Psoas muscle (tissue), 8 donors: ENCODE measurements around the gene MAML2. TPM values are rescaled to one million over a fixed set of nuclear protein-coding genes. Genes with fewer than 3 reads are reported as not detected.

Source experiments
- ATAC-seq, 4 donors: fragments of 200-7000 bp; cut with Tn5 transposase; one replicate each; pipeline ENCODE4 v1.9.1; 2020; ENCODE audit warnings: moderate library complexity in 3 of 4, mild to moderate bottlenecking in 2 of 4
- DNase-seq, 2 donors: peaks; one replicate each; pipeline ENCODE4 v3.0.0-alpha.2; 2020
- H3K27ac ChIP-seq: fragments of 200-600 bp; one replicate; pipeline ENCODE4 v1.8.0; 2022
- H3K27me3 ChIP-seq, 3 donors: fragments of 200-600 bp in 1 of 3; one replicate each; pipeline versions ENCODE4 v1.6.1 to v1.8.0; 2013 to 2022; ENCODE audit warnings: low read length in 2 of 3, mild to moderate bottlenecking in 2 of 3, moderate library complexity in 1 of 3; ENCODE audit not compliant: insufficient read depth in 3 of 3
- H3K36me3 ChIP-seq, 2 donors: fragments of 200-600 bp in 1 of 2; one replicate each; pipeline versions ENCODE4 v1.6.1 to v1.8.0; 2013 to 2022; ENCODE audit warnings: low read depth in 1 of 2, mild to moderate bottlenecking in 1 of 2, moderate library complexity in 1 of 2; ENCODE audit not compliant: insufficient read depth in 1 of 2
- H3K4me1 ChIP-seq: fragments of 200-600 bp; one replicate; pipeline ENCODE4 v1.8.0; 2022
- H3K4me3 ChIP-seq: fragments of 200-600 bp; one replicate; pipeline ENCODE4 v1.8.0; 2022; ENCODE audit warnings: mild to moderate bottlenecking
- H3K9me3 ChIP-seq: fragments of 200-600 bp; one replicate; pipeline ENCODE4 v1.8.0; 2022
- WGBS, 3 donors: extraction: QIAGEN DNeasy Blood & Tissue Kit; methylation state at CpG; one replicate each; pipeline versions ENCODE4 v1.1.6 to v1.1.7; 2013; 5-methylcytosine and 5-hydroxymethylcytosine counted together
- intact Hi-C, 2 donors: fragments of 100-400 bp; cut with DNase I; formaldehyde crosslinking; loops; one replicate each; pipeline versions ENCODE4 v1.11.0 to v1.14.2; 2022
- polyA plus RNA-seq, 3 donors: library from polyadenylated mRNA; stranded (reverse); fragments of 200-250 nt; gene quantifications; one replicate each; pipeline ENCODE4 v1.2.3, GENCODE V29; 2013
- total RNA-seq, 4 donors: library from RNA; stranded (reverse); fragmentation: NEBNext Ultra II Directional in 2 of 4; extraction: Animal tissue kit (Norgen Biotek cat#: 25700) in 2 of 4; gene quantifications; one replicate each; pipeline versions ENCODE4 v1.2.1 to v1.2.4, GENCODE V29; 2021 to 2023
- TF ChIP-seq, protein P1 (sequence below): fragments of 200-600 bp; IDR thresholded peaks from one replicate; pipeline ENCODE4 v1.8.0; 2022; ENCODE audit warnings: antibody characterized with exemption
- donor health status: healthy with polysubstance abuse.
- donor health status: DM: no; HTN: no; CAD: no; lungs with moderate emphysema.
- donor health status: Bipolar disorder and iron deficiency.
- donor health status: healthy.
- donor health status: DM: yes; HTN: yes; CAD: no.
- donor health status: DM: no; HTN: no; CAD: no.
- donor health status: DM: no; HTN: no; CAD: no.
- donor health status: DM: yes; HTN: yes; CAD: no.

MAML2 gene
- total and polyA plus RNA-seq, 7 donors: 0.39 to 3.7 (median 1.5) TPM

DNA sequence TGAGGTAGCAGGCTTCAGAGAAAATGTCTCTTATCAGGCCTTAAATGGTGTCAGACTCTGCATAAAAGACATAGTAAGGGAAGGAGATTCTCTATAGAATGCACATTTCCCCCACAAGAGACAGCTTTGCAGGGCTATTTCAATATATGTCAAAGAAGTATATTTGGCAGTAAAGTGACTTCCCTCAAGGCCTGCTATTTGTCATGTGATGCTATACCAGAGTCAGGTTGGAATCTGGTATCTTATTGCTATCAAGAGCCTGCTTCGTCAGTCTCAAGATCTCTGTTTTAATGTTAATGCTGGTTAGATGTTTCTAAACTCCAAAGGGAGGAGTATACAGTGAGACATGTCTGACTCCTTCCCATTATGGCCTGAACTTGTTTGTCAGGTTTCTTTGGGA, 378.7 kb downstream of the MAML2 start:
- no peaks in the 10 kb centered on the region for H3K27me3 ChIP-seq
- intact Hi-C loops: no loop called here
- WGBS, 3 donors: 78 to 91% (median 86%) methylated on average over 1 of the region's 1 CpG
- H3K27ac ChIP-seq: no peak overlapping the region
- H3K36me3 ChIP-seq: no peaks in the 10 kb centered on the region
- no peak overlapping the region for H3K4me3 ChIP-seq
- TF ChIP-seq, protein P1, sequence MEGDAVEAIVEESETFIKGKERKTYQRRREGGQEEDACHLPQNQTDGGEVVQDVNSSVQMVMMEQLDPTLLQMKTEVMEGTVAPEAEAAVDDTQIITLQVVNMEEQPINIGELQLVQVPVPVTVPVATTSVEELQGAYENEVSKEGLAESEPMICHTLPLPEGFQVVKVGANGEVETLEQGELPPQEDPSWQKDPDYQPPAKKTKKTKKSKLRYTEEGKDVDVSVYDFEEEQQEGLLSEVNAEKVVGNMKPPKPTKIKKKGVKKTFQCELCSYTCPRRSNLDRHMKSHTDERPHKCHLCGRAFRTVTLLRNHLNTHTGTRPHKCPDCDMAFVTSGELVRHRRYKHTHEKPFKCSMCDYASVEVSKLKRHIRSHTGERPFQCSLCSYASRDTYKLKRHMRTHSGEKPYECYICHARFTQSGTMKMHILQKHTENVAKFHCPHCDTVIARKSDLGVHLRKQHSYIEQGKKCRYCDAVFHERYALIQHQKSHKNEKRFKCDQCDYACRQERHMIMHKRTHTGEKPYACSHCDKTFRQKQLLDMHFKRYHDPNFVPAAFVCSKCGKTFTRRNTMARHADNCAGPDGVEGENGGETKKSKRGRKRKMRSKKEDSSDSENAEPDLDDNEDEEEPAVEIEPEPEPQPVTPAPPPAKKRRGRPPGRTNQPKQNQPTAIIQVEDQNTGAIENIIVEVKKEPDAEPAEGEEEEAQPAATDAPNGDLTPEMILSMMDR: no peak
- no peaks in the 10 kb centered on the region for H3K9me3 ChIP-seq
- H3K4me1 ChIP-seq: no peaks in the 10 kb centered on the region
- no peak for DNase-seq
- ATAC-seq: no peak

GRCh38 chr11:95961758-95962157, 381.2 kb downstream of the MAML2 start:
- TF ChIP-seq, protein P1: no peak
- Histone ChIP-seq H3K4me3 (no peak overlapping the region), H3K27me3 (peaks cover 0 to 2% (median 0%) of the 10 kb centered on the region in 3 donors), H3K4me1 (no peaks in the 10 kb centered on the region), H3K27ac (no peak overlapping the region), H3K36me3 (no peaks in the 10 kb centered on the region), H3K9me3 (no peaks in the 10 kb centered on the region)
- intact Hi-C loops: no loop called here
- ATAC-seq (no peak), DNase-seq (no peak)
- 84 to 95% (median 93%) methylated on average over 1 of the region's 1 CpG for WGBS, 3 donors

GRCh38 chr11:95950905-95951304, 392.1 kb downstream of the MAML2 start:
- intact Hi-C loops: no loop called here
- DNase-seq: no peak
- H3K27me3 ChIP-seq: no peaks in the 10 kb centered on the region
- no peaks in the 10 kb centered on the region for H3K4me1 ChIP-seq
- no peaks in the 10 kb centered on the region for H3K9me3 ChIP-seq
- no peaks in the 10 kb centered on the region for H3K36me3 ChIP-seq
- no peak for ATAC-seq
- H3K4me3 ChIP-seq: no peak overlapping the region
- H3K27ac ChIP-seq: no peak overlapping the region
- TF ChIP-seq, protein P1: no peak

GRCh38 chr11:95948637-95949036, 394.4 kb downstream of the MAML2 start:
- no peak for ATAC-seq
- no peaks in the 10 kb centered on the region for H3K9me3 ChIP-seq
- no peak overlapping the region for H3K4me3 ChIP-seq
- no peak for DNase-seq
- no peaks in the 10 kb centered on the region for H3K36me3 ChIP-seq
- no peak overlapping the region for H3K27ac ChIP-seq
- no peaks in the 10 kb centered on the region for H3K4me1 ChIP-seq
- intact Hi-C loops: no loop called here
- 83 to 92% (median 87%) methylated on average over 3 of the region's 3 CpGs for WGBS, 3 donors
- TF ChIP-seq, protein P1: no peak
- no peaks in the 10 kb centered on the region for H3K27me3 ChIP-seq

DNA sequence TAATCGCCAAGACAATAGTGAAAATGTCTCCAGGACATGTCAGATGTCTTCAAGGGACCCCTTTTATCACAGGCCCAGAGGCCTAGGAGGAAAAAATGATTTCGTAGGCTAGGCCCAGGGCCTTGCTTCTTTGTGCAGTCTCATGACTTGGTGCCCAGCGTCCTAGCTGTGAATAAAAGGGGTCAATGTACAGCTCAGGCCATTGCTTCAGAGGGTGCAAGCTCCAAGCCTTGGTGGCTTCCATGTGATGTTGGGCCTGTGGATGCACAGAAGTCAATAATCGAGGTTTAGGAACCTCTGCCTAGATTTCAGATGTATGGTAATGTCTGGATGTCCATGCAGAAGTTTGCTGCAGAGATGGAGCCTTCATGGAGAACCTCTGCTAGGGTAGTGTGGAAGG, 398.4 kb downstream of the MAML2 start:
- no peak for ATAC-seq
- Histone ChIP-seq H3K27ac (no peak overlapping the region), H3K36me3 (no peaks in the 10 kb centered on the region), H3K9me3 (no peaks in the 10 kb centered on the region), H3K27me3 (no peaks in the 10 kb centered on the region), H3K4me3 (no peak overlapping the region), H3K4me1 (no peaks in the 10 kb centered on the region)
- WGBS, 3 donors: 80 to 85% (median 80%) methylated on average over 4 of the region's 4 CpGs
- intact Hi-C loops: no loop called here
- TF ChIP-seq, protein P1: no peak
- DNase-seq: no peak
